Ovary (tissue), 9 donors: ENCODE results near the gene CLASP1. TPM values are rescaled to one million over a fixed set of nuclear protein-coding genes. Genes with fewer than 3 reads are reported as not detected.

Source experiments
- DNase-seq, 5 donors: peaks; one replicate each; pipeline ENCODE4 v3.0.0-alpha.2; 2019 to 2020
- H3K27ac ChIP-seq, 2 donors: fragments of 200-600 bp; one replicate each; pipeline versions ENCODE4 v1.5.1 to v1.8.0; 2019 to 2022
- H3K27me3 ChIP-seq: fragments of 200-600 bp; one replicate; pipeline ENCODE4 v1.8.0; 2022
- H3K36me3 ChIP-seq: fragments of 200-600 bp; sonication (generic); one replicate; pipeline ENCODE4 v1.5.1; 2019
- H3K4me1 ChIP-seq: one replicate; pipeline ENCODE4 v1.8.1; 2013; ENCODE audit warnings: mild to moderate bottlenecking, moderate library complexity; ENCODE audit not compliant: insufficient read depth
- H3K4me3 ChIP-seq: fragments of 200-600 bp; sonication (generic); one replicate; pipeline ENCODE4 v1.5.1; 2017
- H3K9me3 ChIP-seq, 2 donors: fragments of 200-600 bp in 1 of 2; sonication (generic) in 1 of 2; one replicate each; pipeline versions ENCODE4 v1.5.1 to v1.8.1; 2013 to 2019; ENCODE audit warnings: mild to moderate bottlenecking in 1 of 2, moderate library complexity in 1 of 2
- CTCF ChIP-seq, 3 donors: fragments of 450-650 bp in 2 of 3; fragments of 200-600 bp in 1 of 3; IDR thresholded peaks; one replicate each; pipeline versions ENCODE4 v1.5.1 to v1.8.0; 2016 to 2022; ENCODE audit warnings: antibody characterized with exemption in 3 of 3, mild to moderate bottlenecking in 1 of 3
- EP300 ChIP-seq: sonication (generic); formaldehyde crosslinking; IDR thresholded peaks from one replicate; pipeline ENCODE4 v1.6.1; 2017; ENCODE audit warnings: antibody characterized with exemption
- POLR2A ChIP-seq: fragments of 450-650 bp; IDR thresholded peaks from one replicate; pipeline ENCODE4 v1.6.1; 2017; ENCODE audit warnings: antibody characterized with exemption, mild to moderate bottlenecking, moderate library complexity
- WGBS, 3 donors: extraction: QIAGEN DNeasy Blood & Tissue Kit in 1 of 3; methylation state at CpG; one replicate each; pipeline versions ENCODE4 v1.1.5 to v1.1.7; 2013 to 2017; 5-methylcytosine and 5-hydroxymethylcytosine counted together
- intact Hi-C, 4 donors: fragments of 100-400 bp; cut with DNase I; formaldehyde crosslinking; loops; one replicate each; pipeline versions ENCODE4 v1.11.0 to v1.15.1; 2022 to 2023
- polyA plus RNA-seq, 2 donors: library from polyadenylated mRNA; stranded (reverse); fragments of 200-250 nt in 1 of 2; fragments of 350-450 nt in 1 of 2; fragmentation: Illumina TruSeq in 1 of 2; extraction: RNeasy Lipid Tissue Mini Kit (QIAGEN cat#74804) in 1 of 2; gene quantifications; one replicate each; pipeline ENCODE4 v1.2.3, GENCODE V29; 2013 to 2014
- total RNA-seq, 7 donors: library from RNA; depleted of rRNA in 2 of 7; stranded (reverse); fragments of >200 nt in 2 of 7; fragmentation: NEBNext Ultra II Directional in 3 of 7; extraction: Animal tissue kit (Norgen Biotek cat#: 25700) in 3 of 7; gene quantifications; one replicate each; pipeline versions ENCODE4 v1.1.0 to v1.2.4, GENCODE V29; 2016 to 2023
- donor health status: DM: no; HTN: no; CAD: no; lungs with moderate emphysema.
- donor health status: DM: no; HTN: no; CAD: no.
- donor health status: Bipolar disorder and iron deficiency.
- donor health status: DM: yes; HTN: yes; CAD: no.
- donor health status: DM: no; HTN: no; CAD: no.
- donor health status: DM: yes; HTN: yes; CAD: no.

CLASP1 gene
- total and polyA plus RNA-seq, 9 donors = 15.8 to 58.7 (median 47.9) TPM

- no peak overlapping the region for H3K27ac ChIP-seq
- no peak overlapping the region for H3K4me3 ChIP-seq
- no peaks in the 10 kb centered on the region for H3K27me3 ChIP-seq
- WGBS, 3 donors = 74 to 87% (median 82%) methylated on average over 2 of the region's 2 CpGs
- no peaks in the 10 kb centered on the region for H3K9me3 ChIP-seq
- no peak for DNase-seq
- intact Hi-C loops = no loop called here
- H3K4me1 ChIP-seq = no peaks in the 10 kb centered on the region
- TF ChIP-seq POLR2A (no peak), CTCF (IDR thresholded peaks at IDR 0.05) (no peak), EP300 (no peak)
- no peaks in the 10 kb centered on the region for H3K36me3 ChIP-seq
These were observed 175.8 kb downstream of the CLASP1 start for GRCh38 chr2:121473512-121473911.

- H3K27ac ChIP-seq = no peak overlapping the region
These were observed 176.7 kb downstream of the CLASP1 start for GRCh38 chr2:121472470-121472993.

GRCh38 chr2:121471532-121472469 is 177.5 kb downstream of the CLASP1 start:
- no peak overlapping the region for H3K27ac ChIP-seq
- no peaks in the 10 kb centered on the region for H3K27me3 ChIP-seq
- intact Hi-C loops = no loop called here
- DNase-seq = no peak
- no peaks in the 10 kb centered on the region for H3K9me3 ChIP-seq
- no peaks in the 10 kb centered on the region for H3K36me3 ChIP-seq
- no peaks in the 10 kb centered on the region for H3K4me1 ChIP-seq
- no peak for TF ChIP-seq EP300
- TF ChIP-seq CTCF (IDR thresholded peaks at IDR 0.05) = no peak
- TF ChIP-seq POLR2A = no peak
- H3K4me3 ChIP-seq = no peak overlapping the region
- 56 to 59% (median 59%) methylated on average over 8 of the region's 8 CpGs for WGBS, 3 donors

More at GRCh38 chr2:121472470-121472993, 176.7 kb downstream of the CLASP1 start:
- WGBS, 3 donors = 80 to 87% (median 82%) methylated on average over 2 of the region's 2 CpGs
- TF ChIP-seq EP300 (no peak), CTCF (IDR thresholded peaks at IDR 0.05) (no peak), POLR2A (no peak)
- no peak for DNase-seq
- no peaks in the 10 kb centered on the region for H3K9me3 ChIP-seq
- no peaks in the 10 kb centered on the region for H3K27me3 ChIP-seq
- no peaks in the 10 kb centered on the region for H3K4me1 ChIP-seq
- H3K36me3 ChIP-seq = no peaks in the 10 kb centered on the region
- no peak overlapping the region for H3K4me3 ChIP-seq
- intact Hi-C loops = no loop called here

- 89 to 93% (median 90%) methylated on average over 4 of the region's 4 CpGs for WGBS, 3 donors
- intact Hi-C loops = no loop called here
- no peak overlapping the region for H3K27ac ChIP-seq
- no peak for DNase-seq
- no peaks in the 10 kb centered on the region for H3K4me1 ChIP-seq
- no peaks in the 10 kb centered on the region for H3K36me3 ChIP-seq
- TF ChIP-seq EP300 = no peak
- TF ChIP-seq CTCF (IDR thresholded peaks at IDR 0.05) = no peak
- no peaks in the 10 kb centered on the region for H3K9me3 ChIP-seq
- H3K27me3 ChIP-seq = no peaks in the 10 kb centered on the region
- H3K4me3 ChIP-seq = no peak overlapping the region
These were observed 178.3 kb downstream of the CLASP1 start for GRCh38 chr2:121470917-121471316.
